ENCODE data around the gene ITPR2.

ITPR2 gene

DNA sequence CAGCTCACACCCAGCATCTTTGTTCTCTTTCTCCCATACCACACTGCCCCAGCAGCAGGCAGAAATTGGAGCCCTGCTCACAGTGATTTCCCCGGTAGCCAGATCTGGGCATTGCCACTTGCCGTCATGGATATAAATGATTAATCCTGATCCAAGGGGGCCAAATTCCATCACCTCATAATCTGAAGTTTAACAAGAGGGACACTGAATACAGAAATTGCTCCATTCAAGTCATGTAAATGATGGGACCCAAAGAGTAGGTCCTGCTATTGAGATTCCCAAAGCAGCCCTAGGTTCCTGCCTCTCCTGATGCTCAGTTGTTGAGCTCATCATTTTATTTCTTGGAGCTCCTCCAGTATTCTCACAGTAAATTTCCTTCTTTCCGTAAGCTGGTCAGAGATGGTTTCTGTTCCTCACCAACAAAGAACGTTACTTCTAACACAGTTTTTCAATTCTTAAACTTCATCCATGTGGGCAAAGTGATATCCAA, 11.7 kb downstream of the ITPR2 start:
- DNase-seq, result no peak

DNA sequence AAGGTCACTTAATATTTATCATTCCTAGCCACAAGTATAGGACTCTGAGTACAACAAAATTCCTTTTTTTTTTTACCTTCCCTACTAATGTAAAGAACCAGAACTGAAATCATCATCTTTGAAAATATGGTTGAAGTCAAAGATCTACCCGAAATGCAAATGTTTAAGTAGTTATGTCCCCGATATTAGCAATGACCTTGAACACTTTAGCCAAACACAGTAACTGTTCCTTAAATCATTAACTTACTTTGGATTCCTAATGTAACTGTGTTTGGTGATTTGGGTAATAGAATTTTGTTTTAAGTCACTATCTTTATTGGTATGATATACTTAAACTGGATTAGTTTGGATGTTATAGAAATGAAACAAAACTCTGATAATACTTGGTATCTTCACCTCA, 14.4 kb downstream of the ITPR2 start:
- no peak for DNase-seq

DNA sequence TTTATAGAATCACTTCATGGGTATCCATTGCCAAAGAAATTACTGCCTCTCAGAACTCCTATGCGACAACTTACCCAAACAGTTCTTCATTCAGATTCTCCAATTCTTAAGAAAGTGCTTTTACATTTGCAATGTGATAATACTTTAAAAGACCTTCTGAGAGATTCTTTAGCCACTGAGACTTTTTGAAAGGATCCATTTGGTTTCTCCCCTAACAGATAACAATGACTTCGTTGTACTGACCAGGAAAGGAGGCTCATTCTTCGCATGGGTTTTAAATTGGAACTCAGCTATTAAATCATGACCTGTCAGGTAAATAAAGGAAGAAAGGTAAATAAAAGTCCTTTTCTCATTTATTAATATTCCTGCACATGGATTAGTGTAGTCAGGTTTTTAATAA, 14.8 kb downstream of the ITPR2 start:
- DNase-seq, result no peak

DNA sequence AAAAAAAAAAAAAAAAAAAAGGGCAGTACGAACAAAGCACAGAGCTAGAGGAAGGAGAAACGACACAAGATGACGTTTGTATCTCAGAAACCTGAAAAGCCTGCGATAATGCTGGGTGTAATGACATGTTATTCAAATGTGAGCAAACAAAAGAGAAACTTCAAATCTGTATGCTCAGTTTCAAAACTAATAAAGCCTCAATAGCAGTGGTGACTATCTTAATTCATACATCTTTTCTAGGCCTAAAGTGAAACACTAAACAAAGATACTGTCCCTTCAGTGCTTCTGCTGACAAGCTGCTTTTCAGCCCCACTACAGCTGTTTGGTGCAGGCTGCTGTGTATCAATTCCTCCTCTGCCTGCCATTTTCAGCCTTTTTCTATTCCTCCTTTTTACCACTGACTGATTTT, 15.8 kb downstream of the ITPR2 start:
- no peak for DNase-seq

DNA sequence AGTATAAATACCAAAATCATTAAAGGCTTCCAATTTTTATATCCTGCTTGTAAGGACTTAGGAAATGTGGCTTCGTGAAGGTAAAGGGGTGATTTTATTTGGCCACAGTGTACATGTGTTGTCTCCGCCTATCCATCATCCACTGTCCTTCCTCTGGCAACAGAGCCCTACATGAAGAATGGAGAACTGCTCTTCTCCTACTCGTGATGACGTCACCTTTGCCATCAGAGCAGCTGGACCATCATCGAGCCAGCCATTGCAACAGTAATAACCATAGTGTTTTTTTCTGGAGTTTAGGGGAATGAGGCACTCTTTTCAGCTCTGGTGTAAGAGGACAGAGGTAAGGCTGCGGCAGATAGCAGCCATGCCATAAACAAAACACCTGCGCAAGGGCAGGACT, 19.2 kb downstream of the ITPR2 start:
- DNase-seq, result no peak

DNA sequence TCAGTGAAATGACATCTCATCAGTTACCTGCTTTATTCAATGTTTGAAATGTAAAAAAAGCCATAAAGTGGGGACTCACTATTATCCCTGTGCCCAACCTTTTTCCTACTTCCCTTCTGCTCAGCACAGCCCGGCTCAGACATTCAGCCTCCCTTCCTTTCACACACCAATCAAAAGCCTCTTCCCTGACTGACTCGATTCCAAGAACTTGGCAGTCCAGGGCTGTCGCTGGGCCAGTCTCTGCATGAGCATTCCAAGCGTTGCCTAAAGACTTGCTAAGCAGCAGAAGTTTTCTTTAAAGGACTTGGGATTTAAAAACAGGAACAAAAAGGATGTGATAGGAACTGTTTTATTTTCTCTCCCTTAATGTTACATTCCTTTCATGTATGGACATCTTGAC, 22.7 kb downstream of the ITPR2 start:
- DNase-seq, result peak; percentile 76

DNA sequence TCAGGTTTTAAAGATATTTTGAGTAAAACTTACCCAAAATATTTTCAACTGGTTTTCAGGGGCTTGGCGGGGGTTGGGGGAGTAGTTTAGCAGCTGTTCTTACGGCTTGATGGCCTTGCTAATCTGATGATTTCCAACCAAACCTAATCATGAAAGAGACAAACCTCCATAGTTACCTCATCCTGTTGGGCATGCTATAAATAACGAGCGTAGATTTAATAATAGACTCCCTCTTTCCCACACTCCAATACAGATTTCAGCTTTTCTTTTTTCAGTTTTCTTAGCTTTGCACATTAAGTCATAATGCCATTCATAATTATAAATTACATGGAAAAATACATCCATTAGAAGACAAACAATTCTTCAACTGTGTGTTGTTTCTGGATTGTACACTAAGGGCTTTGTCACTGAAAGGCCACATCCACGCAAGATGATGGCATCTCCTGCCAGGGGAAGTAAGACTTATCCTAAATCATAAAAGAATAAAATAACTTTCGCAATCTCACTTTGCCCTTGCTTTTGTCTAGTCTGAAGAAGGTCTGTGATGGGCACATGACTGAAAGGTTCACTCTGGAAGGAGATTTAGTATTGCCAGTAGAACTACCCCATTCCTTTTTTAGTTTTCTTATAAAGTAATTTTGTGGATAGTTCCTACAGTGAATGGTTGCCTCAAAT, 23.2 kb downstream of the ITPR2 start:
- no peak for DNase-seq

DNA sequence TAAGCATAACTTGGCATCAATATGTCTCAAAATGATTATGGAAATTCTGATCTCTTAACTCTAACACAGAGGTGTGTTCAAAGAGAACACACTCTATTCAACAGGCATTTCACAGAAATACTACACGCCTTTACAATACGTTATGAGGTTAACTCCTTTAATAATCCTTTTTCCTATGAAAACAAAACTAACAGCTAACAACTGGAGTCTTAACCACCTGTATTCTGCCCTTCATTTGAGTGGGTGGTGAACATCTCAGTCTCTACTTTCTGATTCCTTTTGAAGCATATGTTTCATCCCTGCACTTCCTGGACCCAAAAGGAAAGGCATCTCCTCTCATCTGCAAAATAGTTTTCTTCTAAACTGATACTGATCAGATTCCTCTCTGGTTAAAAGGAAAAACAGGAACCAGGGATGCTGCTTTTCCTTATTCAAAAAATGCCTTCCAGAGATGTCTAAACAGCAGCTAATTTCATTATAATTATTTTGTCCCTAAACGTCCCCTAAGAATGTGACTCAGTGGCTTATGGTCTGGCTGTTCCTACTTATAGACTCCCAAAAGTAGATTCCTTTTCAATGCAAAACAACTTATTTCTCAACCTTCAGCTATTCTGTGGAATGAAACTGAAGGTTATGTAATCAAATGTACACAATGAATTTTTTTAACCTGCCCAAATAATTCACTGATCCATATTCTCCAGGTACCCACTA, 24.1 kb downstream of the ITPR2 start:
- no peak for DNase-seq

DNA sequence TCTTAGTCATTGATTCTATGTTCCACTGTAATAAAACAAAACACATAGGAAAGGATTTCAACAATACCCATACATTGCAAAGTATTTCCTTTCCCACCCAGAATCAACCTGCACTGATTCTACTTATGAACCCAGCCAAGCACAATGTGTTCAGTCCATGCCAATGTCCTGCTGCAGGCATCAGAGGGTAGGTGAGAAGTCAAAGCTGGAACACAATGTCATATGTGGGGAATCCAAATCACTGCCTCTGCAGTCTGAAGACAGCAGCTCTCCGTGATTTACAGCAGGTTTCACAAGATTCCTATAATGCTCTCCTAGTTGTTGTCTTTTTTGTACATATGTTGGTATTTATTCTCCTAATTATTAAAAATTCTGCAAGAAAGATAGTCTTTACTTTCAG, 25.7 kb downstream of the ITPR2 start:
- DNase-seq, result no peak

DNA sequence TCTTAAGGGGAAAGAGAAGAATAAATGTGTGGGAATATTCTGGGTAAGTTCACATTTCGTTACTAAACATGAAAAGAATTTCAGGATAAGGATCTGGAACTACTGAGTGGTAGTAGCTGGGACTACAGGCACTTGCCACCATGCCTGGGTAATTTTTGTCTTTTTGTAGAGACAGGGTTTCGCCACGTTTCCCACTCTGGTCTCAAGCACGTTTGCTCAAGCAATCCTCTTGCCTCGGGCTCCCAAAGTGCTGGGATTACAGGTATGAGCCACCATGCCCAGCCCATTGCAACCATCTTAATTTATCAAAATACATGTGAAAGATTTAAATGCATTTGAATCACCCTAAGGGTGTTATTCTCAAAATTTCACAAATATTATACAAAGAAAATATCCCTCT, 26.4 kb downstream of the ITPR2 start:
- no peak for DNase-seq

DNA sequence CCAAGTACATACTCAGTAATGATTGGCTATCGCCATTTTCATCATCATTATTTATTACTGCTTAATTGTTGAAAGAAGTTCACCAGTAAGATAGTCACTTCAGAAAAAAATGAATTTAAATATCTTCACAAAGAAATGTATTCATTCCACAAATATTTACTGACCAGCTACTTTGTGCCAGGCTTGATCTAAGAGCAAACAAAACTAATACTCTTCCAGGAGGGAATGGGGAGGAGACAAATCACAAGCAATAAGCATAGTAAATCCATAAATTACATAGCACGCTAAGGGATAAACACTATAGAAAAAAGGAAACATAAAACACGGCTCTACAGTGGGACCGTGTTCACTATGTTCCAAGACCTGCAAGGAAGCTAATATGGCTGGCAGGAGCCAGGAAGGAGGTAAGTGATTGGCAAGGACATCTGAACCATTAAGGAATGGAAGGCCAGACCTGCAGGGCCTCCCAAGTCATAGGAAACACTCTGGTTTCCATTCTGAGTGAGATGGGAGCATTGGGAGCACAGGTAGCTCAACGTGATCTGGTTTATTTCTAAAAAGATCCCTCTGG, 27.5 kb downstream of the ITPR2 start:
- DNase-seq, result no peak

DNA sequence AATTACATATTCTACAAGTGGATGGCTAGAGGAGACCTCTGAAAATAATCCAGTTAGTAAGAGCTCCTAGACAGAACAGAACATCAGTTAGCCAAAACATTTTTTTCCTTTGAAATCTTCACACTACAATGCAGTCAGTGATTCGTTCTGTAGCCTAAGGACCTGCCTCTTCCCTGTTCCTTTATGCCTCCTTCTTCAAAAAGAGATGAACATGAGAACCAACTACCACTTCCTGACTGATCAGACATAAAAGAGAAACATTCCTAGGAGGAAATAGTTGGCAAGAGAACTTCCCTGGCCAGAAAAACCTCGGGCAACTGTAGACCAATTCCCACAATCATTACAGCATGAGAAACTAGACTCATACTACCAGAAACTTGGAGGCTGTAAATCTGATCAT, 29.4 kb downstream of the ITPR2 start:
- DNase-seq, result peak; percentile 75

DNA sequence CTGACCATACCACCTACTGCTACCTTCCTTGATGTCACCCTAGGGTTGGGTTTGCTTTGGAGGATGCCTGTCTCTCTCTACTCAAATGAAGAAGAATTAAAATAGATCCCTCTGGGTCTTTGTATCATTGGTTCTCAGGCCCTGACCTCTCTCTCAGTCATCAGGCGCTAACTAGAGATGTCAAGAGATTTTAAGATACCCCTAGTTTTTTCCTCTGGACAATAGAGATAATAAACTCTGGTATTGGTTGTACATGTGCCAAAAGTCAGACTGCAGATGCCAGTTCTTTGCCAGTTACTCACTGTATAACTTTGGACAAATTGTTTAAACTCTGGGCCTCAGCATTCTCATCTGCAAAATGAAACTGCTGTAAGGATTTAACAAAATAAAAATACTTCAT, 31.5 kb downstream of the ITPR2 start:
- DNase-seq, result no peak

DNA sequence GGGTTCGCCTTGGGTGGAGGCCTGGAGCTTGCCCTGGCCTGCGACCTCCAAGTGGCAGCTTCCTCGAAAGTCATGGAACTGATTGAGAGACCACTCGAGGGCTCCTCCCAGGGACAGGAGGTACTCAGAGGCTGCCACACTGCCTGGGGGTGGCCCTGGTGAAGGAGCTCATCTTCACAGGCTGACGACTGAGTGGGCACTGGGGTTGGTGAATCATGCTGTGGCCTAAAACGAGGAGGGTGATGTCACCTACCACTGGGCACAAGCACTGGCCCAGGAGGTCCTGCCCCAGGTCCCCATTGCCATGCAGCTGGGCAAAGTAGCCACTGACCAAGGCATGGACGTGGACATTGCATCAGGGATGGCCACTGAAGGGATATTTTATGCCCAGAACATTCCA, 32.1 kb downstream of the ITPR2 start:
- no peak for DNase-seq

DNA sequence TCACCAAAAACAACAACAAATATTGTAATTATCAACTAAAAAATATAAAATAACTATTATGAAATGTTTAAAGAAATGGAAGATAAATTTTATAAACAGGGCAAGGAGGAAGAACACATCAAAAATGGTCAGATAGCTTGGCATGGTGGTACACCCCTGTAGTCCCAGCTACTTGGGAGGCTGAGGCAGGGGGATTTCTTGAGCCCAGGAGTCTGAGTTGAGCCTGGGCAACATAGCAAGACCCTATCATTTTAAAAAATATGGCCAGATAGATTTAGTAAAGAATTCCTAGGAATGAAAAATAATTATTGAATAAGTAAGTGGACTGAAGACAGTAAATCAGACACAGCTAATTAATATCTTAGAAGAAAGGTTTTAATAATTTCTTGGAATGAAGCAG, 32.6 kb downstream of the ITPR2 start:
- DNase-seq, result no peak

DNA sequence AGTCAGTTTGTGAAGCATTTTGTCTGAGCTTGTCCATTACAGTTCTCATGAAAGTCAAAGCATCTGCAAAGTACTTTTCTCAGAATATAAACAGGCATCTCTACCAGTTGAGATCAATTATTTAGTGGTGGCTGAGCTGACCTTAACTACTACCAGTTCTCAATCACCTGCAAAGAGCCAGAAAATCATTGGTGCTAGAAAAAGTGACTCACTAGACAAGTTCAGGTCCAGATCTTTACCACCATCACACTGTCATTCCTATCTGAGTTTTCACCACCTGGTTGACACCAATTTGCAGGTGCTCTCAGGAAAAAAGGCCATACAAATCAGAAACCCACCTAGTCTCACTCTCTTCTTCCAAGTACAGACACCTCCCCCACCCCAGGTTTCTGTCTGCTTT, 33.3 kb downstream of the ITPR2 start:
- no peak for DNase-seq

DNA sequence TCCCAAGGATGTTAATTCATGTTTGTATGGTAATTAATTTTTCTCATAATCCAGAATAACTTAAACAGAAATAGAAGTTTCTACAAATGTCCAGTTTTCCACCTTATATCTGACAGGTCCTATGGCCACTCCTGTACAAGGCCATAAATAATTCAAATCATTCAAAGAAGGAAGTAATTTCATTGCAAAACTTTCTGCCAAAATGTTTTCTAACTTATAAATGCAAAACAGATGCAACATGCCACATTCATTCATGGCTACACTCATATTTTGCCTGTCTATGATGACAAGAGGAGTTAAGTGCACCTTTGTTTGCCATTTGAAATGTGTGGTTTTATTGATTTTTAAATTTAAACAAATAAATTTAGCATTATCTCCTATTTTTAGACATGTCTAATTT, 34.4 kb downstream of the ITPR2 start:
- DNase-seq, result no peak

DNA sequence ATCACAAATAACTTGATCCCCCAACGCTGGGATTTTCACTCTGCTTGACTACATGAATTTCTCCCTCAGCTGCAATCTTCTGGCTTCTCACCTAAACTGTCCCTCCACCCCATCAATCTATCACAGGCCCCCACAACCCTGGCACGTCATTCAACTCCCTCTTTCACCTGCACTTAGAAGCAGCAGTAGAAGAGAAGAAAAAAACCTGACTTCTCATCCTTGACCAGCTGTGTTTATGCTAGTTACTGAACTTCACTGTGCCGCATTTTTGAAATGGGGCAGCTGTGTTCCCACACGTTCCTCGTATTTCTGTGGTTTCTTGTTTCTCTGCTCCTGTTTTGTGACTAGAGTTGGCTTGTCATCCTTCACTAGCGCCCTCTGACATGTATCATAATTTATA, 35.0 kb downstream of the ITPR2 start:
- no peak for DNase-seq

DNA sequence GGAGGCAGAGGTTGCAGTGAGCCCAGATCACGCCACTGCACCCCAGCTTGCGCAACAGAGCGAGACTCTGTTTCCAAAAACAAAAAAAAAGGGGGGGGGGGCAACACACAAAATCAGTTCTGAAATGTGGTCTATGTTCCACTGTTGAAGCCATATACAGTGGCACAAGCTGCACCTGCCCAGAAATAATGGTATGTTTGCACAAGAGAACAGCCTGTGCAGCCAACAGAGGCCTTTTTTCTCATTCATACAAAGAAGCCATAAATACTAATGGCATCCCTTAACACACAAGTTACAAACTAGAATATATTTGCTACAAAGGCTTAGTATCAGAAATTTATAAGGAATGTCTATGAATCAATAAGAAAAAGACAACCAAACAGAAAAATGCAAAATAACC, 37.1 kb downstream of the ITPR2 start:
- no peak for DNase-seq

DNA sequence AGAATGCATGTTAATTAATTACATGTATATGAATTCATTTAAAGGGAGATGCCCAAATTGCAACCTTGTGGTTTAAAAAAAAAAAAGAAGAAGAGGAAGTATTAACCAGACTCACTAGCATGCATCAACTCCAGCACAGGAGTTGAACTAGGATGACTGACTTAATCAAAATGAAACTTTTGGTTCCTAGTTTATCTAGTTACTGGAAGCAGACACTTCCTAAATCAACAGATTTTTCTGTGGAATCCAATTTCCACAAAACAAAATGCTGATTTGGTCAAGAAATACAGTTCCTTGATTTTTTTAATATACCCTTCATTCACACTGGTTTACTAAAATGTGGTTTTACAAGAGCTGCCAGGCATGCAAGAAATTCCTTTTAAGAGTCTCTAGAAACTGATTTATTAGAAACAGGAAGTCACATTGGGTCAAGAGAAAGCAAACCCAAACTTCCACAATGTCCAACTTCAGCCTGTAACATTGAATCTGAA, 41.6 kb downstream of the ITPR2 start:
- no peak for DNase-seq

DNA sequence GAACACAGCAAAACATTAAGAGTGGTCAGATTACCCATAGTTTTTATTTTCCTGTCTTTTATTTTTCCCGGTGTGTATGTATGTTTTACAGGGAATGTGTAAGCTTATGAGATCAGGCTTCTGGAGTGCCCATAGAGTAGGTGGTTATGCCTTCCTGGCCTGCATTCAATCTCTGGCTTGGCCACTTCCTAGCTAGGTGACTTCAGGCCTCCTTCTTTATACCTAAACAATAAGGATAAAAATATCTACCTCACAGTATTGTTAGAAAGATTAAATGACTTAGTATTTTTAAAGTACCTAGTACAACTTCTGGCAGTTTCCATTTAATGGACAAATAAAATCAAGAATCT, 42.4 kb downstream of the ITPR2 start:
- DNase-seq, result no peak

DNA sequence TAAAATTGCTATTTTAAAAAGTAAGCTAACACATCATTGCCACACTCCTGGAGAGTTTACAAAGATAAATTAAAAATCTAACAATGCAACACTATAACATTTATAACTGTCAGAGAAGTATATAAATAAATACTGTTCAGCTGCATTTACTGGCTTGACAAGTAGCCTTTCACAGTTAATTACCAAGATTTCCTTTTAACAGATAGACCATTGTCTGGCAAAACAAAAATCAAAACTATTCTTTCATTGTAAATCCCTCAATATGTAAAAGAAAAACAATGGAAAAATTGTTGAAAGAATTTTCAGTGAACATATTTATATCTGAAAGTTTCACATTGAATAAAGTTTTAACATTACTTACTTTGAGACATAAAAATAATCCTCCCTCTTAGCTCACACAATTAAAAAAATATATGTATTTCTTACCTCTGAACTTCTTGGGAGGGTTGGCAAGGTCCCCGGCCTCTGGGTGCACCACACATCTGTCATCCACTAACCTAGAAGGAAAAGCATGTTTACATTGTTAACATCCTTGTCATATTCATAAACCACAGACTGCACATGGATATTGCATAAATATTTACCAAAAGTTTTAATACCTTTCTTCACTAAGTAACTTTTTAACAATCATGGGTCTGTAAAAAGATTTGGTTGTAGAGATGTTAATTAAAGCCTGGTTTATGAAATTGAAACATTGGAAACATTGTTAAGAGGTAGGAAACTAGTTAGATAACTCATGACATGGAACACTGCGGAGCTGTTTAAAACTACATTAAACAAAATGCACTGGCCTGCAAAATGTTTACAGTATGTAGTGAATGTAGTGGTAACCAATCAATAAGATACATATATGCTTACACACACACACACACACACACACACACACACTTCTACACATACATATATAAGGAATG, 43.0 kb downstream of the ITPR2 start:
- DNase-seq, result peak; percentile 53

DNA sequence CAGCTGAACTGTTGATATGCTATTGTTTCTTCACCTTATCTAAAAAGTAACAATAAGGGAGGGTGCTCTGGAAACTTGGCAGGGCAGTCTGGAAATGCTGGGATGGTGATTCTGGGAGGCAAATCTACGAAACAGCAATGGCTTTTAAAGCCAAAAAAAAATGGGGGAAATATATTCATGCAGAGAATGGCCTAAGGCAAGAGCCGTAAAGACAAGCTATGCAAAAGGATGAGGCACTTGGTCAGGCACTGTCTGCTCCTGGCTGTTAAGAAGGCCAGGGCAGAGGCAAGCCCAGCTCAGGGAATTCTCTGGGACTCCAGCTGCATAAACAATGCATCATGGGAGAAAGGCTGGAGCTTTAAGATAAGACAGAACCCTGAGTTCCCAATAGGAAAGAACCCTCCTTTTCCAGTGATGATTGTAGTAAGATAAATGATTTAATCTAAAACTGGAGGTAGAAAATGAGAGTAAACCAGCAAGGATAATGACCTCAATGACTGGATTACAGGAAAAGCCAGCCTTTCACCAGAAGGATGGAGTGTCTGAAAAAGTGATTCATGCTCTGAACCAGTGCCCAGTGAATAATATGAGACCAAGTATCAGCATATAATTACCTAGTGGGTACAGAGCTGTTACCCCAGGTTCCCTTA, 46.0 kb downstream of the ITPR2 start:
- DNase-seq, result peak; percentile 86
